GM23338 (cell line): ENCODE data around the gene FFAR2.
"Not testable (repeated sequence)": the region's sequence is repeated elsewhere in the genome, so short reads cannot be mapped to it uniquely, and the experiment has no call there.

Source experiments
- EZH2 ChIP-seq: fragments of 200-600 bp; sonication (generic); IDR thresholded peaks from one replicate; pipeline ENCODE4 v1.8.0; 2017; ENCODE audit warnings: antibody characterized with exemption, mild to moderate bottlenecking, low read depth; ENCODE audit not compliant: unreplicated experiment
- EZH2phosphoT487 ChIP-seq: fragments of 200-600 bp; sonication (generic); IDR thresholded peaks from one replicate; pipeline ENCODE4 v1.8.1; 2018; ENCODE audit warnings: antibody characterized with exemption; ENCODE audit not compliant: unreplicated experiment
- NANOG ChIP-seq: IDR thresholded peaks from 2 replicates; pipeline ENCODE4 v1.6.1; 2016; ENCODE audit warnings: antibody characterized with exemption, borderline replicate concordance
- POLR2AphosphoS5 ChIP-seq: IDR thresholded peaks from 2 replicates; pipeline ENCODE4 v1.6.1; 2016; ENCODE audit warnings: antibody characterized with exemption, low read depth
- ZNF114 ChIP-seq: fragments of 250-450 bp; sonication (Bioruptor Pico); IDR thresholded peaks from 2 replicates; pipeline ENCODE4 v1.5.0; 2020; ENCODE audit warnings: mild to moderate bottlenecking, moderate library complexity
- ZNF331 ChIP-seq: fragments of 250-450 bp; sonication (Bioruptor Pico); IDR thresholded peaks from 2 replicates; pipeline ENCODE4 v1.5.0; 2020; ENCODE audit warnings: low read depth, mild to moderate bottlenecking, moderate library complexity
- TF ChIP-seq, protein P1 (sequence below), 2 experiments: fragments of 200-600 bp in 1 of 2; sonication (generic) in 1 of 2; conservative IDR thresholded peaks; 2 replicates each; pipeline versions ENCODE4 v1.5.1 to v1.6.1; 2016 to 2017; ENCODE audit warnings: antibody characterized with exemption in 2 of 2, low read depth in 2 of 2, mild to moderate bottlenecking in 2 of 2, moderate library complexity in 1 of 2
- TF ChIP-seq, protein P2 (sequence below): IDR thresholded peaks from one replicate; pipeline ENCODE4 v1.6.1; 2018; ENCODE audit warnings: antibody characterized with exemption; ENCODE audit not compliant: unreplicated experiment

DNA sequence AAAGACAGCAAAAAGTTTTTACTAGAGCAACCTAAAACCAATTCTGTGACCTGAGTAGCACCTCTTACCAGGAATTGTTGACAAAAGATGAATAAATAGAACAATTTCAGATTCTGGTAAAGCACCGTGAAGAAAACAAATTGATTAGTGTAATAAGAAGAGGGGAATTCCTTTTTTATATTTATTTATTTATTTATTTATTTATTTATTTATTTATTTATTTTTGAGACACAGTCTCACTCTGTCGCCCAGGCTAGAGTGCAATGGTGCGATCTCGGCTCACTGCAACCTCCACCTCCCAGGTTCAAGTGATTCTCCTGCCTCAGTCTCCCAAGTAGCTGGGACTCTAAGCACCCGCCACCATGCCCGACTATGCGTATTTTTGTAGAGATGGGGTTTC is 24.7 kb upstream of the FFAR2 start:
- TF ChIP-seq, protein P1, sequence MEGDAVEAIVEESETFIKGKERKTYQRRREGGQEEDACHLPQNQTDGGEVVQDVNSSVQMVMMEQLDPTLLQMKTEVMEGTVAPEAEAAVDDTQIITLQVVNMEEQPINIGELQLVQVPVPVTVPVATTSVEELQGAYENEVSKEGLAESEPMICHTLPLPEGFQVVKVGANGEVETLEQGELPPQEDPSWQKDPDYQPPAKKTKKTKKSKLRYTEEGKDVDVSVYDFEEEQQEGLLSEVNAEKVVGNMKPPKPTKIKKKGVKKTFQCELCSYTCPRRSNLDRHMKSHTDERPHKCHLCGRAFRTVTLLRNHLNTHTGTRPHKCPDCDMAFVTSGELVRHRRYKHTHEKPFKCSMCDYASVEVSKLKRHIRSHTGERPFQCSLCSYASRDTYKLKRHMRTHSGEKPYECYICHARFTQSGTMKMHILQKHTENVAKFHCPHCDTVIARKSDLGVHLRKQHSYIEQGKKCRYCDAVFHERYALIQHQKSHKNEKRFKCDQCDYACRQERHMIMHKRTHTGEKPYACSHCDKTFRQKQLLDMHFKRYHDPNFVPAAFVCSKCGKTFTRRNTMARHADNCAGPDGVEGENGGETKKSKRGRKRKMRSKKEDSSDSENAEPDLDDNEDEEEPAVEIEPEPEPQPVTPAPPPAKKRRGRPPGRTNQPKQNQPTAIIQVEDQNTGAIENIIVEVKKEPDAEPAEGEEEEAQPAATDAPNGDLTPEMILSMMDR (conservative IDR thresholded peaks at IDR 0.05; ENCODE audit: low read depth in 2 of 2), result not testable (repeated sequence)
- not testable (repeated sequence) for TF ChIP-seq POLR2AphosphoS5; EZH2; EZH2phosphoT487; NANOG; ZNF331 (CRISPR knock-in tag); ZNF114 (CRISPR knock-in tag)
- TF ChIP-seq, protein P2, sequence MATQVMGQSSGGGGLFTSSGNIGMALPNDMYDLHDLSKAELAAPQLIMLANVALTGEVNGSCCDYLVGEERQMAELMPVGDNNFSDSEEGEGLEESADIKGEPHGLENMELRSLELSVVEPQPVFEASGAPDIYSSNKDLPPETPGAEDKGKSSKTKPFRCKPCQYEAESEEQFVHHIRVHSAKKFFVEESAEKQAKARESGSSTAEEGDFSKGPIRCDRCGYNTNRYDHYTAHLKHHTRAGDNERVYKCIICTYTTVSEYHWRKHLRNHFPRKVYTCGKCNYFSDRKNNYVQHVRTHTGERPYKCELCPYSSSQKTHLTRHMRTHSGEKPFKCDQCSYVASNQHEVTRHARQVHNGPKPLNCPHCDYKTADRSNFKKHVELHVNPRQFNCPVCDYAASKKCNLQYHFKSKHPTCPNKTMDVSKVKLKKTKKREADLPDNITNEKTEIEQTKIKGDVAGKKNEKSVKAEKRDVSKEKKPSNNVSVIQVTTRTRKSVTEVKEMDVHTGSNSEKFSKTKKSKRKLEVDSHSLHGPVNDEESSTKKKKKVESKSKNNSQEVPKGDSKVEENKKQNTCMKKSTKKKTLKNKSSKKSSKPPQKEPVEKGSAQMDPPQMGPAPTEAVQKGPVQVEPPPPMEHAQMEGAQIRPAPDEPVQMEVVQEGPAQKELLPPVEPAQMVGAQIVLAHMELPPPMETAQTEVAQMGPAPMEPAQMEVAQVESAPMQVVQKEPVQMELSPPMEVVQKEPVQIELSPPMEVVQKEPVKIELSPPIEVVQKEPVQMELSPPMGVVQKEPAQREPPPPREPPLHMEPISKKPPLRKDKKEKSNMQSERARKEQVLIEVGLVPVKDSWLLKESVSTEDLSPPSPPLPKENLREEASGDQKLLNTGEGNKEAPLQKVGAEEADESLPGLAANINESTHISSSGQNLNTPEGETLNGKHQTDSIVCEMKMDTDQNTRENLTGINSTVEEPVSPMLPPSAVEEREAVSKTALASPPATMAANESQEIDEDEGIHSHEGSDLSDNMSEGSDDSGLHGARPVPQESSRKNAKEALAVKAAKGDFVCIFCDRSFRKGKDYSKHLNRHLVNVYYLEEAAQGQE, result not testable (repeated sequence)
